ENCODE measurements around the gene ADORA2B.

ADORA2B gene

GRCh38 chr17:15958484-15958854 is 13.5 kb downstream of the ADORA2B start:
- Mint-ChIP-seq H3K36me3 (ENCODE audit: low read depth) (no peaks in the 10 kb centered on the region), H3K27me3 (ENCODE audit: low read depth) (peaks cover 4% of the 10 kb centered on the region), H3K4me1 (peaks cover 13% of the 10 kb centered on the region), H3K4me3 (no peak overlapping the region), H3K9me3 (no peaks in the 10 kb centered on the region), H3K27ac (no peak overlapping the region)
- TF ChIP-seq, protein P1, sequence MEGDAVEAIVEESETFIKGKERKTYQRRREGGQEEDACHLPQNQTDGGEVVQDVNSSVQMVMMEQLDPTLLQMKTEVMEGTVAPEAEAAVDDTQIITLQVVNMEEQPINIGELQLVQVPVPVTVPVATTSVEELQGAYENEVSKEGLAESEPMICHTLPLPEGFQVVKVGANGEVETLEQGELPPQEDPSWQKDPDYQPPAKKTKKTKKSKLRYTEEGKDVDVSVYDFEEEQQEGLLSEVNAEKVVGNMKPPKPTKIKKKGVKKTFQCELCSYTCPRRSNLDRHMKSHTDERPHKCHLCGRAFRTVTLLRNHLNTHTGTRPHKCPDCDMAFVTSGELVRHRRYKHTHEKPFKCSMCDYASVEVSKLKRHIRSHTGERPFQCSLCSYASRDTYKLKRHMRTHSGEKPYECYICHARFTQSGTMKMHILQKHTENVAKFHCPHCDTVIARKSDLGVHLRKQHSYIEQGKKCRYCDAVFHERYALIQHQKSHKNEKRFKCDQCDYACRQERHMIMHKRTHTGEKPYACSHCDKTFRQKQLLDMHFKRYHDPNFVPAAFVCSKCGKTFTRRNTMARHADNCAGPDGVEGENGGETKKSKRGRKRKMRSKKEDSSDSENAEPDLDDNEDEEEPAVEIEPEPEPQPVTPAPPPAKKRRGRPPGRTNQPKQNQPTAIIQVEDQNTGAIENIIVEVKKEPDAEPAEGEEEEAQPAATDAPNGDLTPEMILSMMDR (IDR thresholded peaks at IDR 0.05; ENCODE audit: unreplicated experiment in 3 of 3): no peak

DNA sequence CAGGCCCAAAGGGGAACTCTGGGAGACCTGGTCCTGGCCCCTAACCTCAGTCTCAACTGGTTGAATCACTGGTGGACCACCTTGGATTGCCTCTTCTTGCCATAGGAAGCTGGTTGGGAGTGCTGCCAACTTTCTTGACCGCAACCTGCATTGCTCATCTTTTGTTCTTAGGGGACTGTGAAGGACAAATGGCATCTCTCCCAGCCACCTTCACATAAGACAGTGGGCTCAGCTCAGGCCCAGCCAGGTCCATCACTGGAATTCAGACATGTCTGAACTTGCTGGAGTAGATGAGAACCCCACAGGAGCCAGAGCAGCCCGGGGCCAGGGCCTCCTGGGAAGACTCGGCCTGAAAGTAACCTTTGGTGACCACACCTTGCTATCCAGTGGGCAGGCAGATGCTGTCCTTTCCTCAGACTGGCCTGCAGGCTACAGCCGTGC is 18.8 kb downstream of the ADORA2B start:
- no peak overlapping the region for H3K27ac Mint-ChIP-seq
- no peak overlapping the region for H3K4me3 Mint-ChIP-seq
- no peaks in the 10 kb centered on the region for H3K9me3 Mint-ChIP-seq
- H3K27me3 Mint-ChIP-seq (ENCODE audit: low read depth): no peaks in the 10 kb centered on the region
- H3K36me3 Mint-ChIP-seq (ENCODE audit: low read depth): no peaks in the 10 kb centered on the region
- TF ChIP-seq, protein P1 (IDR thresholded peaks at IDR 0.05; ENCODE audit: unreplicated experiment in 3 of 3): no peak
- H3K4me1 Mint-ChIP-seq: peaks cover 29% of the 10 kb centered on the region

- H3K36me3 Mint-ChIP-seq (ENCODE audit: low read depth): no peaks in the 10 kb centered on the region
- H3K4me1 Mint-ChIP-seq: peaks cover 37% of the 10 kb centered on the region
- H3K9me3 Mint-ChIP-seq: no peaks in the 10 kb centered on the region
- peak overlapping the region; percentile 69 to 91 (median 82) for H3K27ac Mint-ChIP-seq
- H3K27me3 Mint-ChIP-seq (ENCODE audit: low read depth): no peaks in the 10 kb centered on the region
- no peak overlapping the region for H3K4me3 Mint-ChIP-seq
- TF ChIP-seq, protein P1 (IDR thresholded peaks at IDR 0.05; ENCODE audit: unreplicated experiment in 3 of 3): no peak
These were observed 20.6 kb downstream of the ADORA2B start for GRCh38 chr17:15965528-15965927.

- H3K4me3 Mint-ChIP-seq: peak overlapping the region in 1 of 3 experiments; percentile 15
- H3K27ac Mint-ChIP-seq: peak overlapping the region; percentile 69 to 91 (median 82)
- H3K9me3 Mint-ChIP-seq: no peaks in the 10 kb centered on the region
These were observed 21.4 kb downstream of the ADORA2B start for GRCh38 chr17:15966183-15966878.

DNA sequence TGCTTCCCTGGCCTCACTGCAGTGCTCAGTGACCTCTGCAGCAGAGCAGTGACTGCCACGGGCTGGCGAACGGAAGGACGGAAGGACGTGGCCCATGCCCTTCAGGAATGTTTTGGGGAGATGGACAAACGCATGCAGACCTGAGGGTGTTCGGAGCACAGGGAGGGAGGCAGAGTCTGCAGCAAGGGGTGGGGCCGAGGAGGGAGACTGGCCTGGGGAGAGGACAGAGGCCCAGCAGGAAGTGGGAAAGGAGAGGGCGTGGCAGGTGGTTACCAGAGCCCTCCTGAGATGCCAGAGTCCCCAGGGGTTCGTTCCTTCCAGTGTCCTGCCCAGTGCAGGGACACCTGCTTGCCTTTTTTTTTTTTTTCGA is 21.9 kb downstream of the ADORA2B start:
- H3K9me3 Mint-ChIP-seq: no peaks in the 10 kb centered on the region
- no peaks in the 10 kb centered on the region for H3K36me3 Mint-ChIP-seq (ENCODE audit: low read depth)
- peak overlapping the region; percentile 69 to 91 (median 77) for H3K27ac Mint-ChIP-seq
- TF ChIP-seq, protein P1 (IDR thresholded peaks at IDR 0.05; ENCODE audit: unreplicated experiment in 3 of 3): no peak
- no peaks in the 10 kb centered on the region for H3K27me3 Mint-ChIP-seq (ENCODE audit: low read depth)
- peaks cover 39% of the 10 kb centered on the region for H3K4me1 Mint-ChIP-seq
- peak overlapping the region in 1 of 3 experiments; percentile 15 for H3K4me3 Mint-ChIP-seq

More at GRCh38 chr17:15966183-15966878, 21.4 kb downstream of the ADORA2B start:
- Mint-ChIP-seq H3K27me3 (ENCODE audit: low read depth) (no peaks in the 10 kb centered on the region), H3K4me1 (peaks cover 39% of the 10 kb centered on the region), H3K36me3 (ENCODE audit: low read depth) (no peaks in the 10 kb centered on the region)
- TF ChIP-seq, protein P1 (IDR thresholded peaks at IDR 0.05; ENCODE audit: unreplicated experiment in 3 of 3): no peak
